Measurements from ENCODE around the gene GPN1.
"Not testable (repeated sequence)": the region's sequence is repeated elsewhere in the genome, so short reads cannot be mapped to it uniquely, and the experiment has no call there.

The GPN1 gene

DNA sequence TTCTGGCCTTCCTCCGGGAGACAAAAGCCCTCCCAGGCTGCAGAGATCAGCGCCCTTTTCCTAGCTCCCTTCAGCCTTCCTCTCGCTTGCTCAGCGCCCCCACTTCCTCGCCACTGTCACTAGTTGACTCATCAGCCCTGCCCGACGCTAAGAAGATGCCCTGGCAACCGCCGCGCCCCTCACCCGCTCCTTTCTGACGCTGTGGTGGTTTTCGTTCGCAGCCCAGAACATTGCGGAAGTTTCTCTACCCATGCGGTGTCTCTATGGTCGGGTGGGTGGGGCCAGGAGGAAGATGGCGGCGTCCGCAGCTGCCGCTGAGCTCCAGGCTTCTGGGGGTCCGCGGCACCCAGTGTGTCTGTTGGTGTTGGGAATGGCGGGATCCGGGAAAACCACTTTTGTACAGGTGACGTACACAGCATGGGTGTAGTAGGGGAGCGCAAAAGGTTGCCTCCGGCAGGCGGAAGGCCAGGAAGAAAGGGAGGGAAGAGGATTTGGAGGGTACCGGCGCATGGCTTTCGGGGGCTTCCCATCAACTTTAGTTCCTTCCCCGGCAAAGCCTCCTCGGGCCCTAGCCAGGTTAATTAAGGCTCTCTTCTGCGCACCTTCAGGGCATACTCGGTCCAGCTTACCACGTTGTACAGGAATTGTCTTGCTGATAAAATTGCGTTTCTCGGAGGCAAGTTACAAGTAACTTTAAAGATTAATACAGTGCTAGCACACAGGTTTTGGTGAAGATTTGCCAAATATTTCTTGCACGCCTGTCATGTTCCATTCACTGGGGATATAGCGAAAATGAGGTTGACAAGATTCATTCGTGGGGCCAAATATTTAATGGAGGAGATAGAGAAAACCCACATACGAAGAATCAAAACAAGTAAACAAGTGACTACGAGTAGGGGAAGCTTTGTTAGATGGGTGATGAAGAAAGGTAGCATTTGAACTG, at the start of gene GPN1, which contains the start of gene CCDC121:
Gene GPN1, plus strand, starts transcription at position 284 of the 943 bp plus-strand sequence. Its CDS starts 9 bp downstream, at position 293.
Gene CCDC121, minus strand, starts transcription at position 246 of the 943 bp plus-strand sequence. CDS start 1,213 bp downstream, outside the sequence.
- DNase-seq: peak; percentile 90

- no peak for DNase-seq
Measured at GRCh38 chr2:27581417-27582128, 47.3 kb upstream of the GPN1 start.

GRCh38 chr2:27582129-27582694, 46.6 kb upstream of the GPN1 start:
- DNase-seq: peak; percentile 38

DNA sequence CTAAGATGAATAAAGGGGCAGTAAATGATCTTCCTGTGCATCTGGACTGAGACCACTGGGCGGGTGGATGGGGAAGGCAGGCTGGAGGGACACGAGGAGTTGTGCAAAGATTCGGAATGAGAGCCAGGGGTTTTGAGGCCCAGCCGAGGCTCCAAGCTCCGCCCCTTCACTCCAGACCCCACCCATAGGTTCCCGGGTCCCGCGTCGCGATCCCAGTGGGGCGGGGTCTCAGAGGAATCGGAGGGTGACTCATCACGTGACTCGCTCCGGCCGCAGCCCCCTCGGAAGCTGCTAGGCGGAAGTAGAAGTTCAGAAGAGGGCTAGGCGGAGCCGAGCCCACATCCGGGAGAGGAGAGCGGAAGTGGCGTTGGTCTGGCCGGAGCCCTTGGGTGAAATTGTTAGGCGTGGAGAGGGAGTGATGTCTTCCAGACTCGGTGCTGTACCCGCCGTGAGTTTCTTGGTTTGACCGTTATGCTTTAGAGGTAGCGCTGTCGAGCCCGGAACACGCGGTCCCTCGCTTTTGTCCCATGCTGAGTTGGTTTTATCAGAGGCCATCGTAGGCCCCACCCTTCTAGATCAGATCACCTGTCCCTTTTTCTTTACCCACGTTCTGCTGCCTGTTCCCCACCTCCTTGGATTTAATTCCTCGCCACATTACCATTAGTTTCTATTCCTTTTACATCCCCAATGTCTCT, 46.0 kb upstream of the GPN1 start, which contains the start of gene ZNF512:
Gene ZNF512, plus strand, starts transcription at position 348 of the 695 bp plus-strand sequence. Its CDS starts 71 bp downstream, at position 419.
- peak; percentile 98 for DNase-seq

DNA sequence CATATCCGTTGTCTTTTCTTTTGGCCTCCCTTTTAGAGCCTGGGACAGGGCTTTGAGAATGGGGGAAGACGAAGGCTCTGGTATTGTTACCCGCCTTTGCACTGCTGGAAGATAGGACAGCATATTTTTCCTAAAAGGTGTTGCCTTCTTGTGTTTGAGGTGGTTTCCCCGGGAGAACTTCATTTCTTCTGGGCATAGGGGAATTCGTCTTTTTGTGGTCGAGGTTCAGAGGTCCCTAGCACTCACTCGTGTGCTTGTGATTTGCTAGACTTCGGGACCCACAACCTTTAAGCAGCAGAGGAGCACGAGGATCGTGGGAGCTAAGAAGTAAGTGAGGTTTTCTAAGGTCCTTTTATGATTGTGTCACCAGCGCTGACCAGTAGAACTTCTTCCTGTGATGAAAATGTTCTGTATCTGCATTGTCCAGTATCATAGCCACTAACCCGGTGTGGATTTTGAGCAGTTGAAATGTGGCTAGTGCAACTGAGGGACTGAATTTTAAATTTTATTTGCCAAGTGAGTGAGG, 45.4 kb upstream of the GPN1 start:
- no peak for DNase-seq

GRCh38 chr2:27584597-27584996, 44.3 kb upstream of the GPN1 start:
- DNase-seq: no peak

- no peak for DNase-seq
Measured at GRCh38 chr2:27587025-27587424, 41.8 kb upstream of the GPN1 start.

DNA sequence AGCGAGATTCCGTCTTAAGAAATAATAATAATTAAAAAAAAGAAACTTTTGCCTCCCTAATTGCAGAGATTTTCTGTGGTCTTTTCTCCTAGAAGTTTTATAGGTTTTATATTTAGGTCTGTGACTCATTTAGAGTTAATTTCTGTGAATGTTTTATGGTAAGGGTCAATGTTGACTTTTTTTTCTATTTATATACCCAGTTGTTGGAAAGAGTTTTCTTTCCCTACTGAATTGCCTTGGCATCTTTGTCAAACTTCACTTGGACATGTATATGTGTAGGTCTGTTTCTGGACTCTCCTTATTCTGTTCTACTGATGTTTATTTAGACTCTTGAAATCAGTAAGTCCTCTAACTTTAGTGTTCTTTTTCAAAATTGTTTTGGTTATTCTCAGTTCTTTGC, 40.5 kb upstream of the GPN1 start:
- no peak for DNase-seq

DNA sequence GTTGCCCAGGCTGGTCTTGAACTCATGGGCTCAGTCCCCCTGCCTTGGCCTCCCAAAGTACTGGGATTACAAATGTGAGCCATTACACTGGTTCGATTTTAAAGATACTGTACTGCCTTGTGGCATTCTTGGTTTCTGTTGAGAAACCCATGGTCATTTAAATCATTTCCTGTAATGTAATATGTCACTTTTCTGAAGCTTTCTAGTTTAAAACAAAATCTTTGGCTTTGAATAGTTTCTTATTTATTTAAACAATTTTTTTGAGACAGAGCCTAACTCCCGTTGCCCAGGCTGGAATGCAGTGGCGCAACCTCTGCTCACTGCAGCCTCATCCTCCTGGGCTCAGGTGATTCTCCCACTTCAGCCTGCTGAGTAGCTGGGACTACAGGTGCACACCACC, 37.1 kb upstream of the GPN1 start:
- DNase-seq: no peak

- DNase-seq: no peak
Measured at GRCh38 chr2:27593240-27593639, 35.6 kb upstream of the GPN1 start.

DNA sequence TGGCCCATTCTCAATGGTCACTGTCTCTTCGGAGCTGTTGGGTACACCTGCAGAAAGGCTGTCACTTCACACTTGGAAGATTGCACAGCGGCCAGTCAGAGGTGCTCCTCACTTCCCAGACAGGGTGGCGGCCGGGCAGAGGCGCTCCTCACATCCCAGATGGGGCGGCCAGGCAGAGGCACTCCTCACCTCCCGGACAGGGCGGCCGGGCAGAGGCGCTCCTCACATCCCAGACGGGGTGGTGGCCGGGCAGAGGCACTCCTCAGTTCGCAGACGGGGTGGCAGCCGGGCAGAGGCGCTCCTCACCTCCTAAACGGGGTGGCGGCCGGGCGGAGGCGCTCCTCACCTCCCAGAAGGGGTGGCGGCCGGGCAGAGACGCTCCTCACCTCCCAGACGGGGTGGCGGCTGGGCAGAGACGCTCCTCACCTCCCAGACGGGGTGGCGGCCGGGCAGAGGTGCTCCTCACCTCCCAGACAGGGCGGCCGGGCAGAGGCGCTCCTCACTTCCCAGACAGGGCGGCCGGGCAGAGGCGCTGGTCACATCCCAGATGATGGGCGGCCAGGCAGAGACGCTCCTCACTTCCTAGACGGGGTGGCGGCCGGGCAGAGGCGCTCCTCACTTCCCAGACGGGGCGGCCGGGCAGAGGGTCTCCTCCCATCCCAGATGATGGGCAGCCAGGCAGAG, 34.7 kb upstream of the GPN1 start:
- DNase-seq: not testable (repeated sequence)

DNA sequence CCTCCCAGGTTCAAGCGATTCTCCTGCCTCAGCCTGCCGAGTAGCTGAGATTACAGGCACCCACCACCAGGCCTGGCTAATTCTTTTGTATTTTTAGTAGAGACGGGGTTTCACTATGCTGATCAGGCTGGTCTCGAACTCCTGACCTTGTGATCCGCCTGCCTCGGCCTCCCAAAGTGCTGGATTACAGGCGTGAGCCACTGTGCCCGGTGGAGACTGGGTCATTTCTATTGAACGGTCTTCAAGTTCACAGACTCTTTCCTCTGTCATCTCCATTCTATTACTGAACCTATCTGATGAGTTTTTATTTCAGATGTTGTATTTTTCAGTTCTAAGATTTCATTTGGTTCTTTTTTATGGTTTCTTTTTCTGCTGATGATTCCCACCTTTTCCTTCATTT, 33.4 kb upstream of the GPN1 start:
- not testable (repeated sequence) for DNase-seq

- no peak for DNase-seq
Measured at GRCh38 chr2:27596627-27597026, 32.2 kb upstream of the GPN1 start.

GRCh38 chr2:27606611-27607010, 22.2 kb upstream of the GPN1 start:
- DNase-seq: no peak

GRCh38 chr2:27613985-27614384, 14.9 kb upstream of the GPN1 start:
- no peak for DNase-seq

DNA sequence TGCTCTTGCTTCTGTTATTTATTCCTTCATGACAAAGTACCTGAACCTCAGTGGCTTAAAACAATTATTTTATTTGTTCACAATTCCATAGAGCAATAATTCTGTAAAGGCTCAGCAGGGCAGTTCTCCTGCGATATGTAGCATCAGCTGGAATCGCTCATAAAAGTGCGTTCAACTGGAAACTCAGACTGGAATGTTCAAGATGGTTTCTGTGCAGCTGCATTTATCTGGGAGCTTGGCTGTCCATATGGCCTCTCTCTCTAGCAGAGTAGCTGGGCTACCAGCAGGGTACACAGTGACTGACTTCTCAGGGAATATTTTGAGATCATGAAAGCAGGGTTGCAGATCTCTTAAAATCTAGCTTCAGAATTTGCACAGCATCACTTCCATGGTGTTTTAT, 13.5 kb upstream of the GPN1 start:
- no peak for DNase-seq

DNA sequence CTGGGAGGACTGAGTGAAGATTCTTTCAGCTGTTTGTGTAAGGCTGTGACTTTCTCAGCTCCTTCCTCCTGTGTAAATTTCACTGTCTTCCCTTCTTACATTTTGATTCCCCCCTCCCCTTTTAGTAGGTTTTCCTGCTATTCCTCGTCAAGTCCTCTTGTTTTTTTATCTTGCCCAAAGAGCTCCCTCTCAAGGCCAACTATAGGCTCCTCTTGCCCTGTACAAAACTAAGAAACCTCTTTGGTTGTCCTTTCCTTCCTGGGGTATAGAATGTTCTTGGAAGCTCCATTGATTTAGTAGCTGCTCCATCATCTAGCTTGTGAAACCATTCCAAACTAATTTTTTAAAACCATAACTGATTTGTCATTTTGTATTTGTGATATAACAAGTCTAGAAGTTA, 7.3 kb upstream of the GPN1 start:
- no peak for DNase-seq

DNA sequence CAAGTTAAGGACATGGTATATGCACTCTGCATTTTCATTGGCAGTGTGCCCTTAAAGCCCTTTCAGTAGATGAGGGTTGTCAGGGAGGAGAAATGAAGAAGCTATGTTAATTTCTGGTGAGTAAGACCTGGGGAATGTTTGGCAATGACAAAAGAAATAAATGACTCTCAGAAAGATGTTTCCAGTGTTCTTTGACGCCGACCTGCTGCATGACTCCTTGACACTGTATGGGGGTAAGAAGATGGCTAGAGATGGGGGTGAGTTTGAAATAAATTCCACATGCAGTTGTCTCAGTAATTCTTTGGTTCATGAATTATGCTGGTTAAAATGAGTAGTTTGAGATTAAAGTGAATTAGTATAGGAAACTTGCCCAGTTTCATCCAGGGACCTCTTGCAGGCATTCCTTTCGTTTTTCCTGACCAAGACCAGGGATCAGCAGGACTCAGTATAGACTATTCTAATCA, 5.9 kb upstream of the GPN1 start:
- DNase-seq: no peak

DNA sequence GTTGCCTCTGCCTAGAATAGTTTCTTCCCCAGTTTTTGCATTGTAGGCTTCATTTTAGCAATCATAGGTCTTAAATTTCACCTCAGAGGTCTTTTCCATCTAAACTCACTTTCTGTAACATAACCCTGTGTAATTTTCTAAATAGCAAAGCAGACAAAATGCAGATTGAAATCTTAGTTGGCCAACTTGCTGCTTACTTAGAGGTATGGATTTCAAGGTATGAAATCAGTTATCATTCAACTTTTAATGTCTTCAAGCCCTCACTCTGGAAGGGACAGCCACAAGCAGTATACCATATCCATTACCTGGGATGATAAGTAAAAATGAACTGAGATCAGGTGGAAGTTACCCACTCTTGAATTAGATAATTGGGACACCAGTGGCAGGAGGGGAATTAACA, 3.9 kb upstream of the GPN1 start:
- DNase-seq: no peak

DNA sequence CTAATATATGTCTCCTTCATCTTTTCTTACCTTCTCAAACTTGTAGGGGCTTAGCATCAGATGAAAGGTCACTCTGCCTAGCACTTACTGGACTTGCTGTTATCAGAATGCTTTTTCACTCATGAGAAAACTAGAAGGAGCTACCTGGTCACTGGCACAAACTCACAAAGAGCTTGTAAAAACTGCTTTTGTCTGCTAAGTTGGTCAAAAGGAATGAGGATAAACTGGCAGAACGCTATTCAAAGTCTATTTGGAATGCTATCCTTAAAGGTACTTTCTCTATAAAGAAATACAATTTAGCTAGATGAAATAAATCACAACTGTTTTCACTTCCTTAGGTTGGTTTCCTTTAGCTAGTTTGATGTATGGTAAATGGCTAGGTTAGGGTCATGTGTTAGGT, 2.5 kb upstream of the GPN1 start:
- not testable (repeated sequence) for DNase-seq

GRCh38 chr2:27626921-27627320, 1.9 kb upstream of the GPN1 start:
- not testable (repeated sequence) for DNase-seq

All from NCI-H146 (cell line).